Endothelial cell (in vitro differentiated cells): ENCODE data around the gene MYOCD. TPM values are rescaled to one million over a fixed set of nuclear protein-coding genes. Genes with fewer than 3 reads are reported as not detected.

Experiments used
- DNase-seq: peaks from one replicate; pipeline ENCODE4 v3.0.0; 2021; ENCODE audit warnings: low spot score
- H3K27ac Mint-ChIP-seq: one replicate; pipeline ENCODE4 v1.8.0; 2021; ENCODE audit warnings: mixed read lengths, inconsistent platforms; ENCODE audit not compliant: unreplicated experiment
- H3K27me3 Mint-ChIP-seq: one replicate; pipeline ENCODE4 v1.8.0; 2021; ENCODE audit warnings: mild to moderate bottlenecking, moderate library complexity, mixed read lengths, inconsistent platforms; ENCODE audit not compliant: unreplicated experiment
- H3K36me3 Mint-ChIP-seq: one replicate; pipeline ENCODE4 v1.8.0; 2021; ENCODE audit warnings: mild to moderate bottlenecking, low read depth, mixed read lengths, inconsistent platforms; ENCODE audit not compliant: unreplicated experiment
- H3K4me1 Mint-ChIP-seq: one replicate; pipeline ENCODE4 v1.8.0; 2021; ENCODE audit warnings: mild to moderate bottlenecking, mixed read lengths, inconsistent platforms; ENCODE audit not compliant: unreplicated experiment
- H3K4me3 Mint-ChIP-seq: one replicate; pipeline ENCODE4 v1.8.0; 2021; ENCODE audit warnings: mild to moderate bottlenecking, mixed read lengths, inconsistent platforms; ENCODE audit not compliant: unreplicated experiment
- H3K9me3 Mint-ChIP-seq: one replicate; pipeline ENCODE4 v1.8.0; 2021; ENCODE audit warnings: mixed read lengths, inconsistent platforms; ENCODE audit not compliant: unreplicated experiment
- CTCF ChIP-seq: fragments of 200-600 bp; sonication (generic); IDR thresholded peaks from one replicate; pipeline ENCODE4 v1.5.0; 2021; ENCODE audit warnings: antibody characterized with exemption; ENCODE audit not compliant: unreplicated experiment
- total RNA-seq: library from RNA; stranded (reverse); fragmentation: NEBNext Ultra II Directional; extraction: Animal tissue kit (Norgen Biotek cat#: 25700); gene quantifications from one replicate; pipeline ENCODE4 v1.2.1, GENCODE V29; 2021; ENCODE audit not compliant: unreplicated experiment

MYOCD gene
- total RNA-seq, 1 donor from 2014 or later = 0.38 TPM

GRCh38 chr17:12656354-12656753, 9.3 kb upstream of the MYOCD start:
- no peak for TF ChIP-seq CTCF
- H3K27ac Mint-ChIP-seq = no peak overlapping the region

GRCh38 chr17:12659500-12659899, 6.2 kb upstream of the MYOCD start:
- H3K36me3 Mint-ChIP-seq = no peaks in the 10 kb centered on the region
- no peak overlapping the region for H3K4me3 Mint-ChIP-seq

More at GRCh38 chr17:12656354-12656753, 9.3 kb upstream of the MYOCD start:
- Mint-ChIP-seq H3K4me3 (no peak overlapping the region), H3K4me1 (peaks cover 4% of the 10 kb centered on the region), H3K36me3 (no peaks in the 10 kb centered on the region), H3K9me3 (no peaks in the 10 kb centered on the region), H3K27me3 (no peaks in the 10 kb centered on the region)
- no peak for DNase-seq

GRCh38 chr17:12664252-12664651, 1.4 kb upstream of the MYOCD start:
- no peak for TF ChIP-seq CTCF
- H3K4me3 Mint-ChIP-seq = no peak overlapping the region
- H3K27me3 Mint-ChIP-seq = peaks cover 9% of the 10 kb centered on the region
- H3K36me3 Mint-ChIP-seq = no peaks in the 10 kb centered on the region
- no peak for DNase-seq
- peaks cover 6% of the 10 kb centered on the region for H3K4me1 Mint-ChIP-seq
- H3K9me3 Mint-ChIP-seq = no peaks in the 10 kb centered on the region
- no peak overlapping the region for H3K27ac Mint-ChIP-seq

More at GRCh38 chr17:12659500-12659899, 6.2 kb upstream of the MYOCD start:
- no peak for TF ChIP-seq CTCF
- DNase-seq = no peak
- Mint-ChIP-seq H3K27ac (no peak overlapping the region), H3K4me1 (peaks cover 5% of the 10 kb centered on the region), H3K9me3 (no peaks in the 10 kb centered on the region), H3K27me3 (peaks cover 2% of the 10 kb centered on the region)

GRCh38 chr17:12664894-12665262, 812 bp upstream of the MYOCD start:
- Mint-ChIP-seq H3K4me3 (peak overlapping the region; percentile 81), H3K27ac (no peak overlapping the region), H3K36me3 (no peaks in the 10 kb centered on the region), H3K9me3 (no peaks in the 10 kb centered on the region), H3K27me3 (peaks cover 9% of the 10 kb centered on the region), H3K4me1 (peaks cover 6% of the 10 kb centered on the region)
- TF ChIP-seq CTCF = no peak
- DNase-seq = no peak

GRCh38 chr17:12666718-12667117, 1.0 kb downstream of the MYOCD start:
- Mint-ChIP-seq H3K4me1 (peaks cover 6% of the 10 kb centered on the region), H3K27ac (no peak overlapping the region), H3K27me3 (peaks cover 9% of the 10 kb centered on the region), H3K36me3 (no peaks in the 10 kb centered on the region), H3K4me3 (no peak overlapping the region), H3K9me3 (no peaks in the 10 kb centered on the region)
- DNase-seq = no peak
- TF ChIP-seq CTCF = no peak
